Natural killer cell treated with Interleukin-12 subunit alpha and Interleukin-12 subunit beta and Interleukin-15 and Interleukin-18, amount 100 ng/mL, for 72 hours (primary cell): ENCODE data around the gene INPP5D. TPM values are rescaled to one million over a fixed set of nuclear protein-coding genes. Genes with fewer than 3 reads are reported as not detected.
"Not testable (repeated sequence)": the region's sequence is repeated elsewhere in the genome, so short reads cannot be mapped to it uniquely, and the experiment has no call there.

Source experiments
- ATAC-seq, 2 donors: fragments of 150-1000 bp; cut with Tn5 transposase in 1 of 2; sonication (Bioruptor Pico), chemical (Tn5 transposase) in 1 of 2; 2 replicates each; pipeline ENCODE4 v1.10.0; 2021
- DNase-seq: peaks from one replicate; pipeline ENCODE4 v3.0.0; 2022; ENCODE audit warnings: low spot score
- H3K27ac Mint-ChIP-seq, 2 donors: 1 replicate in 1 of 2; 2 replicates in 1 of 2; pipeline ENCODE4 v1.8.0; 2022; ENCODE audit warnings: mixed read lengths in 2 of 2, mild to moderate bottlenecking in 1 of 2, moderate library complexity in 1 of 2
- H3K27me3 Mint-ChIP-seq, 2 donors: 1 replicate in 1 of 2; 2 replicates in 1 of 2; pipeline ENCODE4 v1.8.0; 2022; ENCODE audit warnings: mixed read lengths in 2 of 2
- H3K36me3 Mint-ChIP-seq: one replicate; pipeline ENCODE4 v1.8.0; 2022; ENCODE audit warnings: mixed read lengths
- H3K4me1 Mint-ChIP-seq, 2 donors: 1 replicate in 1 of 2; 2 replicates in 1 of 2; pipeline ENCODE4 v1.8.0; 2022; ENCODE audit warnings: low read depth in 2 of 2, mixed read lengths in 2 of 2, mild to moderate bottlenecking in 1 of 2
- H3K4me3 Mint-ChIP-seq: one replicate; pipeline ENCODE4 v1.8.0; 2022; ENCODE audit warnings: mixed read lengths
- H3K9me3 Mint-ChIP-seq: 2 replicates; pipeline ENCODE4 v1.8.0; 2022; ENCODE audit warnings: mixed read lengths
- total RNA-seq, 2 donors: library from RNA; stranded (reverse); gene quantifications; one replicate each; pipeline ENCODE4 v1.2.3, GENCODE V29; 2022

INPP5D gene
- total RNA-seq, 2 donors from 2014 or later, result 136 to 155 TPM

DNA sequence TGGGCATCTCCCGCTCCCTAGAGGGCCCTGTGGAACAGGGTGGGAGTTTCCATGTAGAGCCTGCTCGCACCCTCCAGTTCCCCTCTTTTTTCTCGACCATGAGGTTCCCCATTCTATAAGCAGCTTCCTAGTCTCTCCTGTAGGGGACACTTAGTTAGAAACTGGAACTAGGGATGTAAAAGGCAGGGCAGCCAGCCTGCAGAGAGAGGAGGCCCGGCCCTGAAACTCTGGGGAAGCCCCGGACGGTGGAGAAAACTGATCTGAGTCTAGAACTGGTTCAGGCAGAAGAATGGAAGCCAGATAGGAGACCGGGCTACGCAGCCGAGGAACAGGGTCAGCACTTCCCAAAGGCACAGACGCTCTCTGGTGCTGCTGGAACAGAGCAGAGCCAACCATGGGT is 139.7 kb downstream of the INPP5D start:
- Mint-ChIP-seq H3K36me3 (peaks cover 14% of the 10 kb centered on the region), H3K9me3 (no peaks in the 10 kb centered on the region), H3K27ac (no peak overlapping the region), H3K4me3 (no peak overlapping the region), H3K4me1 (peaks cover 7 to 17% of the 10 kb centered on the region in 2 donors), H3K27me3 (no peaks in the 10 kb centered on the region)
- ATAC-seq, result no peak
- no peak for DNase-seq

DNA sequence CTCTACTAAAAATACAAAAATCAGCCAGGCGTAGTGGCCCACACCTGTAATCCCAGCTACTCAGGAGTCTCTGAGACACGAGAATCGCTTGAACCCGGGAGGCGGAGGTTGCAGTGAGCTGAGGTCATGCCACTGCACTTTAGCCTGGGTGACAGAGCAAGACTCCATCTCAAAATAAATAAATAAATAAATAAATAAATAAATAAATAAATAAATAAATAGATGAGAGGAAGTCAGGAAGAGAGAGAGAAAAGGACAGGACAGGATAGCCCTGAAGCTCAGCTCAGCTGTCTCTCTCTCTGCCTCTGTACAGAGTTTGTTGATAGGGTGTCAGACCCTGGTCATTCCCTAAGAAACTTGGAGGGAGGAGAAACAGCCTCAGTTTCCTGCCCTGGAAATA is 140.6 kb downstream of the INPP5D start:
- not testable (repeated sequence) for DNase-seq, H3K27me3 Mint-ChIP-seq, ATAC-seq, H3K4me3 Mint-ChIP-seq, H3K9me3 Mint-ChIP-seq
- Mint-ChIP-seq H3K27ac (peak overlapping the region in 1 of 2 donors; percentile 47), H3K36me3 (peaks cover 14% of the 10 kb centered on the region), H3K4me1 (peaks cover 7 to 17% of the 10 kb centered on the region in 2 donors)

DNA sequence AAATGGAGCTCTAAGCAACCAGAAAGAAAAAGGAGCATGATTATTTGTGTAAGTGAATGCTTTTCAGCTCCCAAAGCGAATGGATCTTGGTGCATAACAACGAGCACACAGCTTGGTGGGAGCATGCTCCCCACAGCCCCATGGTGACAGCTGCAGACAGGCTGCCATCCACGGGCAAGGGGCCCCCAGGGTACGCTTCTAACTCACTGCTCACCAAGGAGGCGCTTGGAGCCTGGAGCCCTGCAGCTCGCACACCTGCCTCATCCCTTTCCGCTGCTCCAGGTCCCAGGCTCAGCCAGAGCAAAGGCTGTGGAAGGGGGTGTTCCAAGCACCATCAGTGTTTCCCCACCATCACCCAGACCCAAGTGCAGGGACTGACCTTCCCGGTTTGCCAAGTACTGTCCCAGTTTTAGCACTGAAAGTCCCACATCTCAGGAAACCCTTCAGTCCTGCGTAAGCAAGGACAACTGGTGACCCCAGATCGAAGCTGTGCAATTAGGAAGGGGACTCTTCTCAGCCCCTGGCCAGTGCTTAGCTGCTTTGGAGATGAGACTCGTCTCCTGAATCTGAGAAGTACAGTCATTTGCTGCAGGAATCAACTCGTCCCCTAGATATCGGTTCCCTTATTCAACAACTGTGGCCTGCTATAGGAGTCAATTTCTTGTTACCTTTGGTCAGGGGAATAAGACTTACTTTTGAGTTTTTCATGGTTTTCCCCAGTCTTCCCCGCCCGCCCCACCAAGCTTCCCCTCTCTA is 141.3 kb downstream of the INPP5D start:
- Mint-ChIP-seq H3K9me3 (no peaks in the 10 kb centered on the region), H3K27me3 (no peaks in the 10 kb centered on the region), H3K27ac (peak overlapping the region; percentile 47 to 69), H3K4me1 (peaks cover 7 to 17% of the 10 kb centered on the region in 2 donors), H3K36me3 (peaks cover 14% of the 10 kb centered on the region), H3K4me3 (no peak overlapping the region)
- ATAC-seq (no peak), DNase-seq (no peak)

DNA sequence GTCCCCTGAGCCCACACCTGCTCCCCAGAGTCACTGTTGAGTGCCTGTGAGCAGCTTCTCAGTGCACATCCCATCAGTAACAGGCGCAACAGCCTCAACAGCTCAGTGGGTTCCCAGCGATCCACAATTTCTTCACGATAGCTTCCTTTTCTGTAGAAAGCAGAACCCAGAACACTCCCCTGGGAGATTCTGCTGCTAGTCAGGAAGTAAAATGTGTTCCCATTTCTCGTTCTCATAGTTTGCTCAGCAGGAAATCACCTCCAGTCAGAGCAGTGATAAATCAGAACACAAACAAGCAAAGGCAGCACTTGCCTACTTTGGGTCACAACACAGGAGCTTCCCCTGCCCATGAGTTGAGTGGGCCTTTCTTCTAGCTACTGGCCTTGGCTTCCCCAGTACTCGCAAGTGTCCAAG is 142.4 kb downstream of the INPP5D start:
- H3K36me3 Mint-ChIP-seq, result peaks cover 11% of the 10 kb centered on the region
- no peak for DNase-seq
- peak overlapping the region; percentile 60 to 61 for H3K27ac Mint-ChIP-seq
- H3K27me3 Mint-ChIP-seq, result no peaks in the 10 kb centered on the region
- no peak overlapping the region for H3K4me3 Mint-ChIP-seq
- H3K9me3 Mint-ChIP-seq, result no peaks in the 10 kb centered on the region
- no peak for ATAC-seq
- H3K4me1 Mint-ChIP-seq, result peaks cover 8 to 19% of the 10 kb centered on the region in 2 donors

DNA sequence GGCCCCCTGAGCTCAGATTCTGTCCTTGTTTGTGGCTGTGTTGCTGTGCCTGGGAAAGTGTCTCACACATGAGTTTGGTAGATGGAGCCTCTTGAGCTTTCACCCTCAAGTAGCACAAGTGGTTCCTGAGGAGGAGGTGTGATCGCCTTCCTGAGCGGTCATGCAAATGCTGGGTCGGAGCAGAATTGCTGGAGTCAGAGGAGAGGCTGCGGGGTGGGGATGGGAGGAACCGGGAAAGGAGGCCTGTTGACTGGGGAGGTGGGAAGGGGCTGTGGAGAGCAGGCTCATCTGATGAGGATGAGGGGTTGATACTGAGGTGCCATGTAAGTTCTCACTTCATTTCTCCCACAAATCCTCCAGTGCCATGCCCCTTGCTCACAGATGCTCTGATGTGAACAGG is 142.9 kb downstream of the INPP5D start:
- Mint-ChIP-seq H3K27me3 (no peaks in the 10 kb centered on the region), H3K27ac (peak overlapping the region; percentile 60 to 61), H3K36me3 (peaks cover 8% of the 10 kb centered on the region), H3K4me3 (no peak overlapping the region), H3K4me1 (peaks cover 11 to 23% of the 10 kb centered on the region in 2 donors), H3K9me3 (no peaks in the 10 kb centered on the region)
- peak; percentile 25 for DNase-seq
- no peak for ATAC-seq

DNA sequence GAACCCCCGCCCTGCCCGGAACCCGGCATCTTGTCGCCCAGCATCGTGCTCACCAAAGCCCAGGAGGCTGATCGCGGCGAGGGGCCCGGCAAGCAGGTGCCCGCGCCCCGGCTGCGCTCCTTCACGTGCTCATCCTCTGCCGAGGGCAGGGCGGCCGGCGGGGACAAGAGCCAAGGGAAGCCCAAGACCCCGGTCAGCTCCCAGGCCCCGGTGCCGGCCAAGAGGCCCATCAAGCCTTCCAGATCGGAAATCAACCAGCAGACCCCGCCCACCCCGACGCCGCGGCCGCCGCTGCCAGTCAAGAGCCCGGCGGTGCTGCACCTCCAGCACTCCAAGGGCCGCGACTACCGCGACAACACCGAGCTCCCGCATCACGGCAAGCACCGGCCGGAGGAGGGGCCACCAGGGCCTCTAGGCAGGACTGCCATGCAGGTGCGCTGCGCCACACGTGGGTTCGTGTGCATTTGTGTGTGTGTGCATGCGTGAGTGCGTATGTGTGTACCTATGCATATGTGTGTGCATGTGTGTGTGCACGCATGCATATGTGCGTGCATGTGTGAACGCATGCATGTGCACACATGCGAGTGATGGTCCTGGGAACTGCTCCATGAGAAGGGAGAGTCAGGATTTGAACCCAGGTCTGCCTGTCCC is 144.3 kb downstream of the INPP5D start:
- no peak overlapping the region for H3K27ac Mint-ChIP-seq
- ATAC-seq (no peak), DNase-seq (no peak)
- no peaks in the 10 kb centered on the region for H3K9me3 Mint-ChIP-seq
- H3K36me3 Mint-ChIP-seq, result peaks cover 8% of the 10 kb centered on the region
- no peak overlapping the region for H3K4me3 Mint-ChIP-seq
- peaks cover 18 to 32% of the 10 kb centered on the region in 2 donors for H3K4me1 Mint-ChIP-seq
- no peaks in the 10 kb centered on the region for H3K27me3 Mint-ChIP-seq

DNA sequence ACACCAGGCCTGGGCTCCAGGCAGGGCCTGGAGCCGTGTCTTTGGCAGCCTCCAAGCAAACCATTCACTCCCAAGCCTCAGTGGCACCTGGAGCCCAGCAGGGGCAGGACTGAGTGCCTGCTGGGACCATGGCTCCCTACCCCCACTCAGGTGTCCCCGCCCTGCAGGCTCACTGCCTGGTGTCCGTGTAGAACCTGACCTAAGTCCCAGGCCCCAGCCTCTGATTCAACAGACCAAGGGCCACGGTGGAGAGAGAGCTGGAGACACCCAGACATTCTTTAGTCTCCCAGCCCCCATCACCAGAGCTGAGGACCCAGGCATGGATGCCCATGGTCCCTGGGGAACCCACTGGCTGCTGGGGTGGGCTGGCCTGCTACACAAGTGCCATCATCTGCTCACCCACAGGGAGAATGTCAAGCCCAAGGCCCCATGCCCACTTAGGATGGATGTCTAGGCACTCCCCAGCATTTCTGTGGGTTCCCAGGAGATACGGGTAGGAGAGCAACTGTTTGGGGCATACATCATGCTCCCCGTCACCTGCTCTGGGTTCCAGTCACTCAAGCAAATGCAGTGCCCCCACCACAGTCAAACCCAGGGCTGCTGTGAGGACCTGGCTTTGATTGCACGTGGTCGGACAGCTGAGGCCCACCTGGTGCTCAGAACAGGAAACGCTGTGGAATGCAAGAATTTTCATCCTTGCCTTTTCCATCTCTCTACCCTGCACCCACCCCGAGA is 148.4 kb downstream of the INPP5D start:
- Mint-ChIP-seq H3K27ac (peak overlapping the region; percentile 70 to 74), H3K9me3 (no peaks in the 10 kb centered on the region), H3K4me3 (peak overlapping the region; percentile 38), H3K36me3 (no peaks in the 10 kb centered on the region), H3K4me1 (peaks cover 15 to 27% of the 10 kb centered on the region in 2 donors), H3K27me3 (no peaks in the 10 kb centered on the region)
- peak; percentile 21 to 47 for ATAC-seq
- DNase-seq, result peak; percentile 56

DNA sequence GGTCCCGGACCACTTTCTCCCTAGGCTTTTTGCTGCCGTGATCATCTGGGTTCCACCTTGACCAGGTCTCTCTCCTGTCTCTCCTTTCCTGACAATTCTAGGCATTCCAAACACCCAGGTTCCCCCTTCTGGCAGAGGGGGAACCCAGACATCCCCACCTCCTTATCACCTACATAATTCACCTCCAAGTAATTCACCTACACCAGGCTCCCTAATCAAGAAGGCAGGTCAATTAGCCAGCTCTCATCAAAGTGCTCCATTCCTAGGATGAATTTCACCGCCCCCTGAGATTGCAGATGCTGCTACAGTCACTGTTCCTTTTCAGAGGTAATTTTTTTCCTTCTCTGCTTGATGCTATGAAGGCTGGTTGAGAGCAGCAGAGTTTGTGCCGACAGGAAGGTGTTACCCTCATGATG is 149.0 kb downstream of the INPP5D start:
- no peaks in the 10 kb centered on the region for H3K27me3 Mint-ChIP-seq
- DNase-seq, result peak; percentile 3
- H3K9me3 Mint-ChIP-seq, result no peaks in the 10 kb centered on the region
- ATAC-seq, result no peak
- H3K4me1 Mint-ChIP-seq, result peaks cover 15 to 27% of the 10 kb centered on the region in 2 donors
- peak overlapping the region; percentile 38 for H3K4me3 Mint-ChIP-seq
- peak overlapping the region; percentile 70 to 74 for H3K27ac Mint-ChIP-seq
- no peaks in the 10 kb centered on the region for H3K36me3 Mint-ChIP-seq

DNA sequence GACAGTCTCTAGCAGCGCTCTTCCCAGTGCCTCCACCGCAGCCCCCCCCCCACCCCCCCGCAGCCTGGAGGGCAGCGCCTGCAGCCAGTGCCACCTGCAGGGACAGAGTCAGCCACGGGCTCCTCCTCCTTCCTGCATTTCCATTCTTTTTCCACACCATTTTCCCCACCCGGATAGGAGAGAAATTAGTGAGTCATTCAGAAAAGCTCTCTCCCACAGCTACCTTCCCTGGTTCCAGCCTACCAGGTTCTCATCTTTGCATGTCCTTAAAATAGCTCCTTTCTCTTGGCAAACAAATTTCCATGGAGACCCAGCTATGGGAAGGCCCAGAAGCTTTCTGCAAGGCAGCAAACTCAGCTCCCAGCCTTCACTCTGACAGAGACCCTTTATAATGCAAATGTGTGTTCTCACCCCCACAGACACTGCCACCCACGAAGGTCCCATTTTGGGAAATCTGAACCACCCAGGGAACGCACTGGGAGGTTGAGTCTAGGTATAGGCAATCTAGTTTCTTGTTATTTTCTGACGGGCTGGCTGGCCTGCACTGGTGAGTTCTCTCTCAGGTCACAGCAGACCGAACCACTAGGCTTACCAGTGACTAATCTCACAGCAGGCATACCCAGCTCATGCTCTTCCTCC is 149.5 kb downstream of the INPP5D start:
- Mint-ChIP-seq H3K9me3 (no peaks in the 10 kb centered on the region), H3K4me1 (peaks cover 15 to 26% of the 10 kb centered on the region in 2 donors), H3K27ac (peak overlapping the region; percentile 70 to 74), H3K27me3 (no peaks in the 10 kb centered on the region), H3K36me3 (no peaks in the 10 kb centered on the region), H3K4me3 (no peak overlapping the region)
- DNase-seq, result no peak
- no peak for ATAC-seq

DNA sequence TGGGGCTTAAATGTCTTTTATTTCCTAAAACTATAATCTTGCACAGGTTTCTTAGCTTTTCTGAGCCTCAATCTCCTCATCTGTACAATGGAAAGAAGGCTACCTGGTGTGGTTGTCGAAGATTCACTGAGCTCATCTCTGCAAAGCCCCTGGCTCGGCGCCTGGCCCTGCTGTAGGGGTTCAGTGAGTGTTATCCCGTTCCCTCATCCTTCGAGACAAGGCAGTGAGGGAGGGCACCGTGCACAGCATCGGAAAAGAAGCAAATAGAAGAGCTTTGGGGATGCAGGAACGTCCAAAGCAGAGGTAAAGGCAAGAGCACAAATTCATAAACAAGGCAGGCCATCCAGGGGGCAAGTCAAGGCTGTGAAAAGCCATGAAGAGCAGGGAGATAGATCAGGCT is 150.1 kb downstream of the INPP5D start:
- Mint-ChIP-seq H3K4me1 (peaks cover 15 to 24% of the 10 kb centered on the region in 2 donors), H3K36me3 (no peaks in the 10 kb centered on the region), H3K4me3 (no peak overlapping the region), H3K27me3 (no peaks in the 10 kb centered on the region), H3K9me3 (no peaks in the 10 kb centered on the region), H3K27ac (peak overlapping the region; percentile 70 to 74)
- ATAC-seq (no peak), DNase-seq (peak; percentile 34)

DNA sequence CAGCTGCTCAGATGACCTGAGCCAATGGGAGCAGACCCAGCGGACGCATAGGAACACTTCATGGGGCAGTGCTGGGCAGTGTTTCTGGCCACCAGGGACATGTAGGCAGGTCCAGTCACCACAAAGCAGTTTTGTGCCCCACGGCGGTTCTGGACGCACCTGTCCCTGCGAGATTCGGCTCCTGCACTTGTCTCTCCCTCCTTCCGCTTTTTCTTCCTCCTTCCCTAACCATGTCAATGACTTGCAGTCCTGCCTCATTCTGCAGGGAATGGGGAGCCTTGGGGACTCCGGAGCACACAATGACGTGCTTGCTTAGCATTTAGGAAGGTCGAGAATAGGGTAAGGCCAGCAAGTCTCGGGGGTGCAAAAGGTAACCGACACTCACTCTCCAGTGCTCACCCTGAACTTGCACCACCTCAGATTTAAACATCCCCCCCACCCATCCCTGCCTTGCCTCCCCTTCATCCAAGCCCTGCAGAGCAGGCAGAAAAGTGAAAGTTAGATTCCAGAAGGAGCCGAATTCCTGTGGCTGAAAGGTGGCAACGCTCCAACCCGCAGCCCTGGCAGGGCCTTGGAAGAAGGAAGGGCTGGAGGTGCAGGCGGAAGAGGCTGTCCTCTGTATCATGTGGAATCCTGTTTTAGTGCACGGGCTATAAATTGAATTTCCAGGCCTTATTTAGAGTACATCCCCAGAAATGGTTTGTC is 150.9 kb downstream of the INPP5D start:
- no peaks in the 10 kb centered on the region for H3K9me3 Mint-ChIP-seq
- DNase-seq (peak; percentile 54), ATAC-seq (no peak)

DNA sequence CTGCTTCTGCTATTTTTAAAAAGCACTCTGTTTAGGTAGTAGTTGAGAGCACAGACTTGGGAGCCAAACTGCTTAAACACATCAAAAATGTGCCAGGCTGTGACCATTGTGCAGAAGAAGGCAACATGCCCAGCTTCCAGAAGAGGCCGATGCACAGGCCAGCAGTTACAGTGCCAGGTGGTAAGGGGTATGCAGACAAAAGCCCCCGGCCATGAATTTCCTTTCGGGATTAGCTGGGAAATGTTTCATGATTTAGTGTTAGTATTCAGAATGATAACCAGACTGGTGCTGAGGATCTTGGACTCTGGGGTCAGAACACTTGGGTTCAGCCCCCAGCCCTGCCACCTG is 151.4 kb downstream of the INPP5D start:
- DNase-seq (no peak), ATAC-seq (no peak)
- Mint-ChIP-seq H3K4me1 (peaks cover 15 to 24% of the 10 kb centered on the region in 2 donors), H3K27ac (no peak overlapping the region), H3K9me3 (no peaks in the 10 kb centered on the region), H3K27me3 (no peaks in the 10 kb centered on the region), H3K4me3 (no peak overlapping the region), H3K36me3 (no peaks in the 10 kb centered on the region)

More for the DNA sequence above, 150.9 kb downstream of the INPP5D start:
- H3K4me1 Mint-ChIP-seq, result peaks cover 15 to 24% of the 10 kb centered on the region in 2 donors
- H3K27ac Mint-ChIP-seq, result peak overlapping the region in 1 of 2 donors; percentile 74
- no peaks in the 10 kb centered on the region for H3K36me3 Mint-ChIP-seq
- no peak overlapping the region for H3K4me3 Mint-ChIP-seq
- H3K27me3 Mint-ChIP-seq, result no peaks in the 10 kb centered on the region

DNA sequence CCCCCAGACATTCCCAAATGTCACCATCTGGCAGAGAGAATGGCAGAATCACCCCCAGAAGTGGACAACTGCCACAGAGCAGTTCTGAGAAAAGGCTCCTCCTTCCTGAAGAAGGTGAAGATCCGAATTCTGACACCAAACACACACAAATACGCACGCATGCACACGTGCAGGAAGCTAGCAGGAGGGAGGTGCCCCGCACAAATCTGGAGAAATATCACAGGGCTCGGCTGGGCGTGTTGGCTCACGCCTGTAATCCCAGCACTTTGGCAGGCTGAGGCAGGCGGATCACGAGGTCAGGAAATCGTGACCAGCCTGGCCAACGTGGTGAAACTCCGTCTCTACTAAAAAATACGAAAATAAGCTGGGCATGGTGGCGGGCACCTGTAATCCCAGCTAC is 152.9 kb downstream of the INPP5D start:
- Mint-ChIP-seq H3K4me3 (no peak overlapping the region), H3K9me3 (no peaks in the 10 kb centered on the region), H3K27me3 (no peaks in the 10 kb centered on the region), H3K4me1 (peaks cover 11 to 19% of the 10 kb centered on the region in 2 donors), H3K36me3 (no peaks in the 10 kb centered on the region), H3K27ac (no peak overlapping the region)
- DNase-seq (peak; percentile 26), ATAC-seq (no peak)
